Measurements from ENCODE around the gene ROCK2.
"Not testable (repeated sequence)": the region's sequence is repeated elsewhere in the genome, so short reads cannot be mapped to it uniquely, and the experiment has no call there.

The ROCK2 gene

GRCh38 chr2:11261564-11261963 lies 82.9 kb downstream of the ROCK2 start:
- DNase-seq: not testable (repeated sequence)

GRCh38 chr2:11260979-11261378 lies 83.5 kb downstream of the ROCK2 start:
- DNase-seq: no peak

GRCh38 chr2:11257964-11258363 lies 86.5 kb downstream of the ROCK2 start:
- DNase-seq: no peak

GRCh38 chr2:11257078-11257477 lies 87.4 kb downstream of the ROCK2 start:
- DNase-seq: no peak

- no peak for DNase-seq
Measured at GRCh38 chr2:11256166-11256565, 88.3 kb downstream of the ROCK2 start.

- DNase-seq: no peak
Measured at GRCh38 chr2:11254100-11254536, 90.3 kb downstream of the ROCK2 start.

- not testable (repeated sequence) for DNase-seq
Measured at GRCh38 chr2:11252458-11252857, 92.0 kb downstream of the ROCK2 start.

GRCh38 chr2:11250400-11251196 lies 93.8 kb downstream of the ROCK2 start:
- DNase-seq: no peak

- no peak for DNase-seq
Measured at GRCh38 chr2:11245322-11245721, 99.1 kb downstream of the ROCK2 start.

- no peak for DNase-seq
Measured at GRCh38 chr2:11244091-11244826, 100.2 kb downstream of the ROCK2 start.

GRCh38 chr2:11243512-11243911 lies 100.9 kb downstream of the ROCK2 start:
- DNase-seq: no peak

GRCh38 chr2:11242542-11243174 lies 101.8 kb downstream of the ROCK2 start:
- no peak for DNase-seq

GRCh38 chr2:11241412-11242203 lies 102.8 kb downstream of the ROCK2 start:
- DNase-seq: no peak

GRCh38 chr2:11239666-11240462 lies 104.6 kb downstream of the ROCK2 start:
- no peak for DNase-seq

- DNase-seq: no peak
Measured at GRCh38 chr2:11239147-11239546, 105.3 kb downstream of the ROCK2 start.

- DNase-seq: no peak
Measured at GRCh38 chr2:11237122-11237521, 107.3 kb downstream of the ROCK2 start.

GRCh38 chr2:11236335-11236734 lies 108.1 kb downstream of the ROCK2 start:
- DNase-seq: no peak

- no peak for DNase-seq
Measured at GRCh38 chr2:11235583-11235982, 108.9 kb downstream of the ROCK2 start.

- no peak for DNase-seq
Measured at GRCh38 chr2:11234309-11234708, 110.1 kb downstream of the ROCK2 start.

GRCh38 chr2:11231193-11231592 lies 113.2 kb downstream of the ROCK2 start:
- DNase-seq: not testable (repeated sequence)

GRCh38 chr2:11228692-11229091 lies 115.7 kb downstream of the ROCK2 start:
- DNase-seq: no peak

GRCh38 chr2:11227595-11227994 lies 116.8 kb downstream of the ROCK2 start:
- no peak for DNase-seq

Measured in activated CD4-positive, alpha-beta T cell treated with anti-CD3 and anti-CD28 coated beads, Interleukin-2, amount 50 U/mL, for 48 hours (primary cell).